Measurements from ENCODE around the gene JAK1. TPM values are rescaled to one million over a fixed set of nuclear protein-coding genes. Genes with fewer than 3 reads are reported as not detected.
A peak's percentile ranks its signal among the peaks of the same experiment; 100 is the strongest.

Gene JAK1
- total RNA-seq, 1 donor from 2014 or later: 80.7 TPM

DNA sequence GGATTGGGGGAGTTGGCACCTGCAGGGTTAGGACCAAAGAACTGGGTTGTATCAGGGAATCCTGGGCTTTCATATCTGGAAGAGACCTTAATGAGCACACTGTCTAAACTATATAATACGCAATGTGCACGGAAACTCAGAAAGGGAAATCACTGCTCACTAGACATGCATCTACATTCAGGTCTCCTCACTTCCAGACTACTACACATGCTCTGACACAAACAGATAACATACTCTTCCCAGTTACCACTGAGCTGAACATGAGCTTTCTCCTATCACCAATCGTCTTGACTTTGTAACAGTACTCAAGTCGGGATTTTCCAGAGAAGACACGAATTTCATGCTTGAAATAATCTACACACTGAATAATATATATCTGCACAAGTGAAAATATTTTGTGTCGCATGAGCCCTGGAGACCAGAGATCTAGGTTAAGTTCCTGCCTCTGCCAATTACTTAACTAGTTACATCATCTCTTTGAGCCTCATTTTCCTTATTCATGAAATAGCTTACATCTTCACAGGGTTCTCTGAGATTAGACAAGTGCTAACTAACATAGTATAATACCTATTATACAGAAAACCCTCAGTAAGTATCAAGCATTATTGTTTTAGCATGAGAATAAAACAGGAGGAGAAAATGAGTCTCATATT lies 101.1 kb downstream of the JAK1 start:
- peak overlapping the region; percentile 10 for H3K27ac Mint-ChIP-seq (ENCODE audit: unreplicated experiment)
- peaks cover 3% of the 10 kb centered on the region for H3K4me1 Mint-ChIP-seq (ENCODE audit: low read depth, unreplicated experiment)
- FAIRE-seq: no peak

DNA sequence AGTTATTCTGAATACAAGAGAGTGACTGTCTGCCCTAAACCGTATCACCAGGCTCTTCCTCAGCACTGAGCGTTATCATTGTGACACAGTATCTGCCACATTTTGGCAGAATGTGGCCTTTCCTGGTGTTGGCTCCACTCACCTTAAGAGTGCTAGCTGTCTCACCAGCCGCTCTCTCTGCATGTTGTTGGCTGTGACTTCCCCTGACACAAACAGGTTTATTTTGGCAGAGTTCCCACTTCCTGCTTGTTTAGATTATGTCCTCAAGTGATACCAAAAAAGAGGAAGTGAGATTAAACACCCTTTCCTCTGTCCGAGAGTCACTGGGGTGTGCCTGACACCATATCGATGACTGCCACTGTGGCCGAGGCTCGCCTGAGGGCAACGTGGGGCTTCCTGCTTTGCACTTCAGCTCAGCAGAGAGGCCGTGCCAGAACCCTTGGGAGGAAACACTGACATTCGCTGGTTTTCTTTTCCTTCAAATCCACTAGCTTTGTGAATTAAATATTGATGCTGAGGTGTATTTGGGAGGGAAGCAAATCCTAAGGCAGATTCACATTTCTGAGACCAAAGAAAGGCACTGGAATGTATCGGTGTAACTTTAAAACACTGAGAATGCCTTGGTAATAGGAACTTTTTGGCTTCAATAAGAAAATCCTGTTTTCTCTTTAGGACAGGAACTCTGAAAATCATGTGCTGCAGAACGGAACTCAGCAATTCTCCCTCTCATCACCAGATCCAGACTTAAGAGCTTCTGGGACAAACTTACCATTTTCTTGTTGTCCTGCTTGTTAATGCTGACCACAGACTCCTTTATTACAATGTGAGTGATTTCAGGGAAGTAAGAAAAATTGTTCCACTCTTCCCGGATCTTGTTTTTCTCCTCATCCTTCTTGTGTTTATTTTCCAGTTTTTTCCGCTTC lies 102.1 kb downstream of the JAK1 start:
- Histone ChIP-seq H2AFZ (ENCODE audit: low read depth, low read length) (no peak overlapping the region), H4K20me1 (ENCODE audit: insufficient read depth, low read length) (peaks cover 19% of the 10 kb centered on the region), H3K4me3 (ENCODE audit: insufficient read depth, low read depth, low read length) (no peak overlapping the region), H3K9me3 (ENCODE audit: insufficient read depth, low read depth, low read length) (no peaks in the 10 kb centered on the region), H3K27me3 (ENCODE audit: insufficient read depth, low read length) (no peaks in the 10 kb centered on the region), H3K27ac (ENCODE audit: low read depth, low read length) (no peak overlapping the region), H3K79me2 (ENCODE audit: insufficient read depth, low read length) (no peaks in the 10 kb centered on the region), H3K4me2 (ENCODE audit: low read length) (no peak overlapping the region), H3K9ac (ENCODE audit: low read length) (no peak overlapping the region), H3K4me1 (ENCODE audit: insufficient read depth, low read length) (no peaks in the 10 kb centered on the region), H3K36me3 (ENCODE audit: insufficient read depth, low read length) (peaks cover 27% of the 10 kb centered on the region)
- DNase-seq (ENCODE audit: low read depth) (no peak), FAIRE-seq (no peak)
- Mint-ChIP-seq H3K27ac (ENCODE audit: unreplicated experiment) (no peak overlapping the region), H3K9me3 (ENCODE audit: unreplicated experiment) (no peaks in the 10 kb centered on the region), H3K4me1 (ENCODE audit: low read depth, unreplicated experiment) (peaks cover 3% of the 10 kb centered on the region), H3K36me3 (ENCODE audit: low read depth, unreplicated experiment) (peaks cover 18% of the 10 kb centered on the region), H3K27me3 (ENCODE audit: low read depth, unreplicated experiment) (no peaks in the 10 kb centered on the region), H3K4me3 (ENCODE audit: unreplicated experiment) (no peak overlapping the region)
- TF ChIP-seq, protein P1, sequence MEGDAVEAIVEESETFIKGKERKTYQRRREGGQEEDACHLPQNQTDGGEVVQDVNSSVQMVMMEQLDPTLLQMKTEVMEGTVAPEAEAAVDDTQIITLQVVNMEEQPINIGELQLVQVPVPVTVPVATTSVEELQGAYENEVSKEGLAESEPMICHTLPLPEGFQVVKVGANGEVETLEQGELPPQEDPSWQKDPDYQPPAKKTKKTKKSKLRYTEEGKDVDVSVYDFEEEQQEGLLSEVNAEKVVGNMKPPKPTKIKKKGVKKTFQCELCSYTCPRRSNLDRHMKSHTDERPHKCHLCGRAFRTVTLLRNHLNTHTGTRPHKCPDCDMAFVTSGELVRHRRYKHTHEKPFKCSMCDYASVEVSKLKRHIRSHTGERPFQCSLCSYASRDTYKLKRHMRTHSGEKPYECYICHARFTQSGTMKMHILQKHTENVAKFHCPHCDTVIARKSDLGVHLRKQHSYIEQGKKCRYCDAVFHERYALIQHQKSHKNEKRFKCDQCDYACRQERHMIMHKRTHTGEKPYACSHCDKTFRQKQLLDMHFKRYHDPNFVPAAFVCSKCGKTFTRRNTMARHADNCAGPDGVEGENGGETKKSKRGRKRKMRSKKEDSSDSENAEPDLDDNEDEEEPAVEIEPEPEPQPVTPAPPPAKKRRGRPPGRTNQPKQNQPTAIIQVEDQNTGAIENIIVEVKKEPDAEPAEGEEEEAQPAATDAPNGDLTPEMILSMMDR (IDR thresholded peaks at IDR 0.05; ENCODE audit: insufficient read depth, low read depth, low read length): no peak
- TF ChIP-seq EZH2 (IDR thresholded peaks at IDR 0.05; ENCODE audit: insufficient read depth, low read length): no peak

More for the DNA sequence above, 101.1 kb downstream of the JAK1 start:
- no peak for TF ChIP-seq EZH2 (IDR thresholded peaks at IDR 0.05; ENCODE audit: insufficient read depth, low read length)
- TF ChIP-seq, protein P1 (IDR thresholded peaks at IDR 0.05; ENCODE audit: insufficient read depth, low read depth, low read length): no peak
- Histone ChIP-seq H3K79me2 (ENCODE audit: insufficient read depth, low read length) (no peaks in the 10 kb centered on the region), H3K27me3 (ENCODE audit: insufficient read depth, low read length) (no peaks in the 10 kb centered on the region), H3K9ac (ENCODE audit: low read length) (no peak overlapping the region), H3K9me3 (ENCODE audit: insufficient read depth, low read depth, low read length) (no peaks in the 10 kb centered on the region), H3K27ac (ENCODE audit: low read depth, low read length) (no peak overlapping the region), H4K20me1 (ENCODE audit: insufficient read depth, low read length) (peaks cover 19% of the 10 kb centered on the region), H3K4me3 (ENCODE audit: insufficient read depth, low read depth, low read length) (no peak overlapping the region), H3K36me3 (ENCODE audit: insufficient read depth, low read length) (peaks cover 18% of the 10 kb centered on the region), H3K4me1 (ENCODE audit: insufficient read depth, low read length) (no peaks in the 10 kb centered on the region), H2AFZ (ENCODE audit: low read depth, low read length) (no peak overlapping the region), H3K4me2 (ENCODE audit: low read length) (no peak overlapping the region)
- H3K9me3 Mint-ChIP-seq (ENCODE audit: unreplicated experiment): no peaks in the 10 kb centered on the region
- no peaks in the 10 kb centered on the region for H3K27me3 Mint-ChIP-seq (ENCODE audit: low read depth, unreplicated experiment)
- H3K36me3 Mint-ChIP-seq (ENCODE audit: low read depth, unreplicated experiment): peaks cover 26% of the 10 kb centered on the region
- DNase-seq (ENCODE audit: low read depth): no peak
- no peak overlapping the region for H3K4me3 Mint-ChIP-seq (ENCODE audit: unreplicated experiment)
